ENCODE measurements around the gene ABCB8.

The ABCB8 gene

GRCh38 chr7:151069841-151070573 is 41.8 kb downstream of the ABCB8 start:
- DNase-seq (ENCODE audit: extremely low read depth in 1 of 2, low read depth in 1 of 2): no peak

GRCh38 chr7:151070574-151070960 is 42.3 kb downstream of the ABCB8 start:
- no peak for DNase-seq (ENCODE audit: extremely low read depth in 1 of 2, low read depth in 1 of 2)

- no peak for DNase-seq (ENCODE audit: extremely low read depth in 1 of 2, low read depth in 1 of 2)
These were observed 43.0 kb downstream of the ABCB8 start for GRCh38 chr7:151071032-151071866.

GRCh38 chr7:151073990-151074389 is 45.7 kb downstream of the ABCB8 start:
- DNase-seq (ENCODE audit: extremely low read depth in 1 of 2, low read depth in 1 of 2): no peak

GRCh38 chr7:151074817-151075661 is 46.8 kb downstream of the ABCB8 start:
- DNase-seq (ENCODE audit: extremely low read depth in 1 of 2, low read depth in 1 of 2): no peak

- no peak for DNase-seq (ENCODE audit: extremely low read depth in 1 of 2, low read depth in 1 of 2)
These were observed 47.4 kb downstream of the ABCB8 start for GRCh38 chr7:151075662-151075971.

GRCh38 chr7:151075978-151076426 is 47.8 kb downstream of the ABCB8 start:
- DNase-seq (ENCODE audit: extremely low read depth in 1 of 2, low read depth in 1 of 2): no peak

- no peak for DNase-seq (ENCODE audit: extremely low read depth in 1 of 2, low read depth in 1 of 2)
These were observed 48.8 kb downstream of the ABCB8 start for GRCh38 chr7:151076863-151077704.

- no peak for DNase-seq (ENCODE audit: extremely low read depth in 1 of 2, low read depth in 1 of 2)
These were observed 49.5 kb downstream of the ABCB8 start for GRCh38 chr7:151077705-151078232.

GRCh38 chr7:151078233-151079040 is 50.2 kb downstream of the ABCB8 start:
- no peak for DNase-seq (ENCODE audit: extremely low read depth in 1 of 2, low read depth in 1 of 2)

- DNase-seq (ENCODE audit: extremely low read depth in 1 of 2, low read depth in 1 of 2): no peak
These were observed 51.1 kb downstream of the ABCB8 start for GRCh38 chr7:151079199-151079910.

GRCh38 chr7:151080067-151080521 is 51.8 kb downstream of the ABCB8 start:
- no peak for DNase-seq (ENCODE audit: extremely low read depth in 1 of 2, low read depth in 1 of 2)

GRCh38 chr7:151080522-151081169 is 52.4 kb downstream of the ABCB8 start, which contains the start of gene FASTK:
Gene FASTK (minus strand): TSS chr7:151080809. CDS start chr7:151080766, 43 bp downstream.
- peak; percentile 80 to 83 for DNase-seq (ENCODE audit: extremely low read depth in 1 of 2, low read depth in 1 of 2)

GRCh38 chr7:151081170-151082101 is 53.2 kb downstream of the ABCB8 start:
- no peak for DNase-seq (ENCODE audit: extremely low read depth in 1 of 2, low read depth in 1 of 2)

GRCh38 chr7:151082141-151083070 is 54.2 kb downstream of the ABCB8 start:
- DNase-seq (ENCODE audit: extremely low read depth in 1 of 2, low read depth in 1 of 2): no peak
